SJSA1 (cell line): Measurements from ENCODE around the gene PLPP7. TPM values are rescaled to one million over a fixed set of nuclear protein-coding genes. Genes with fewer than 3 reads are reported as not detected.

ENCODE experiments used
- DNase-seq, 2 experiments: peaks; one replicate each; pipeline ENCODE4 v3.0.0-alpha.2; 2015 to 2020; ENCODE audit warnings: low spot score in 2 of 2, low read depth in 1 of 2
- H3K27ac ChIP-seq: fragments of 250-450 bp; sonication (Bioruptor Pico); 2 replicates; pipeline ENCODE4 v1.5.1; 2020; ENCODE audit warnings: mild to moderate bottlenecking, moderate library complexity
- H3K27me3 ChIP-seq: fragments of 250-450 bp; sonication (Bioruptor Pico); replicated peaks from 2 replicates; pipeline ENCODE4 v1.5.1; 2020; ENCODE audit warnings: mild to moderate bottlenecking, moderate library complexity
- H3K36me3 ChIP-seq: fragments of 250-450 bp; sonication (Bioruptor Pico); 2 replicates; pipeline ENCODE4 v1.5.1; 2020; ENCODE audit warnings: mild to moderate bottlenecking
- H3K4me1 ChIP-seq: fragments of 250-450 bp; sonication (Bioruptor Pico); replicated peaks from 2 replicates; pipeline ENCODE4 v1.6.1; 2021; ENCODE audit warnings: mild to moderate bottlenecking
- H3K4me3 ChIP-seq: fragments of 250-450 bp; sonication (Bioruptor Pico); 2 replicates; pipeline ENCODE4 v1.5.1; 2020; ENCODE audit warnings: mild to moderate bottlenecking
- H3K9me3 ChIP-seq: fragments of 250-450 bp; sonication (Bioruptor Pico); replicated peaks from 2 replicates; pipeline ENCODE4 v1.5.1; 2020; ENCODE audit warnings: mild to moderate bottlenecking
- total RNA-seq: library from RNA; depleted of rRNA; stranded (reverse); fragments of >200 nt; shearing (Covaris generic); gene quantifications from 2 replicates; pipeline ENCODE4 v1.2.3, GENCODE V29; 2014

Gene PLPP7
- total RNA-seq, 1 experiment from 2014 or later: 0.08 TPM

DNA sequence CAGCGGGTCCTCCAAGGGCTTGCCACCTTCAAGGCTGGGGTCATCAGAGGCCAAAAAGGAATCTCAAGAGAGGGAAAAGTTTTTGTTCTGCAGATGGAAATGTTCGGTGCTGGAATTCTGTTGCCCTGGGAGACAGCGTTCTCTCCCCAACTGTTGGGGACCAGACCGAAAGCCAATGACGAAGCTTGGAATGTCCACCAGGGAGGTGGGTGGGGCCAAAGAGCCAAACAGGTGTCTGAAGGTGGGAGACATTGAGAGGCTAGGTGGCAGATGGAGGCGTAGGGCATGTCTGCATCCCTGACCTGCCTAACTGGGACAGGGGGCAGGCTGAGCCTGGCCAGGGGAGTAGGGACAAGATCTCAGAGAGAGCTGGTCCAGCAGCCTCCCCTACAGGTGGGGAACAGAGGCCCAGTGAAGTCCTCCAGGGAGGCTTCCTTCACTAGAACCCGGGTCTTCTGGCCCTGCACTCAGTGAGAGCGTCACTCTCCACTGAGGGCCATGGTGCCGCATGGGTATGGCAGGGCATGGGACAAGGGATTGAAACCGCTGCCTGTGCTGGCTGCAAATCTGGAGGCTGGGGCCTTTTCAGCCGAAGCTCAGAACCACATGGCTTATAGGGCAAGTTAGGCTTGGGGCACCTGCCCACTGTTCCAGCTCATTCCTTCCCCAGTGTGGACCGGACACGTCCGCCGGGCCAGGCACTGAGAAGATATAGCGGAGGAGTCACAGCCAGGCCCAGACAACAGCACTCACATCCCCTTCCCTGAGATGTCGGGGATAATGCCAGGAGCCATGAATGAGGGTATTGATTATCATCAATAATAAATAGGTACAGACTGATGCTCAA, 8.2 kb upstream of the PLPP7 start:
- no peak overlapping the region for H3K4me3 ChIP-seq
- no peak for DNase-seq
- peaks cover 11% of the 10 kb centered on the region for H3K4me1 ChIP-seq
- no peaks in the 10 kb centered on the region for H3K36me3 ChIP-seq
- H3K27ac ChIP-seq: no peak overlapping the region
- H3K9me3 ChIP-seq: no peaks in the 10 kb centered on the region
- peaks cover 49% of the 10 kb centered on the region for H3K27me3 ChIP-seq

DNA sequence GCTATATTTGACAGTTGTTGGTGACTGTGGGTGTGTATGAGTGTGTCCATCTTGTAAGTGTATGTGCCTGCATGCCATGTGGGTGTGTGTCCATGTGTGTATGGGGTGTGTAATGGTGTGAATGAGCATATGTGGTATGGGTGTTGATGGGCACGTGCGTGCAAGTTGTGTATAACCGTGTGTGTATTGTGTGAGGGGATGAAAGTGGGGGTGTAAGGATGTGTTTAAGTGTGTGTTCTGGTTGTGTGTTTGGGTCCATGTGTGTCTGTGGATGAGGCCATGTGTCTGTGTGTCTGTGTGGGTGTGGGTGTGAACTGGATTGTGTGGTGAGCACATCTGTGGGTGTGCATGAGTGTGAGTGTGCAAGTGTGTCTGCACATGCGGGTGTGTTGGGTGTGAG, 7.3 kb upstream of the PLPP7 start:
- no peak for DNase-seq
- peaks cover 42% of the 10 kb centered on the region for H3K27me3 ChIP-seq

GRCh38 chr9:131282688-131283422, 6.7 kb upstream of the PLPP7 start:
- no peak for DNase-seq
- H3K27me3 ChIP-seq: peaks cover 38% of the 10 kb centered on the region
- no peak overlapping the region for H3K4me3 ChIP-seq

More for the DNA sequence above, 7.3 kb upstream of the PLPP7 start:
- no peak overlapping the region for H3K27ac ChIP-seq
- no peak overlapping the region for H3K4me3 ChIP-seq
- no peaks in the 10 kb centered on the region for H3K9me3 ChIP-seq
- H3K4me1 ChIP-seq: peaks cover 3% of the 10 kb centered on the region
- no peaks in the 10 kb centered on the region for H3K36me3 ChIP-seq

DNA sequence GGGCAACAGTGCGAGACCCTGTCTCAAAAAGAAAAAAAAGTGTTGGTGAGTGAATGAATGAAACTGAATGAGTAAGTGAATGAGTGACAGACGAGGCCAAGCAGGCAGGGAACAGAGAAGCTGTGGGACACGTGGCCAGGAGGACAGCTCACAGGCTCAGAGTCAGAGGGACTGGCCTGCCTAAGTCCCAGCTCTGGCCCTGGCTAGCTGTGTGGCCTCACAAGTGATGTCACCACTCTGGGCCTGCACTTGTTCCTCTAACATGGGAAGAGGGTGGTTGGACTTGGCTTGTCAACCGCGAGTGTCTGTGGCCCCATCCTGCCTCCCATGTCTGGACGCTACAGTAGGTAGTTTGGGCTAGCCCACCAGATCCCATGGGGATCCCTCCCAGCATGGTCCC, 4.7 kb upstream of the PLPP7 start:
- no peak overlapping the region for H3K4me3 ChIP-seq
- H3K36me3 ChIP-seq: no peaks in the 10 kb centered on the region
- peaks cover 29% of the 10 kb centered on the region for H3K27me3 ChIP-seq

More at GRCh38 chr9:131282688-131283422, 6.7 kb upstream of the PLPP7 start:
- Histone ChIP-seq H3K27ac (no peak overlapping the region), H3K36me3 (no peaks in the 10 kb centered on the region), H3K4me1 (no peaks in the 10 kb centered on the region), H3K9me3 (no peaks in the 10 kb centered on the region)

DNA sequence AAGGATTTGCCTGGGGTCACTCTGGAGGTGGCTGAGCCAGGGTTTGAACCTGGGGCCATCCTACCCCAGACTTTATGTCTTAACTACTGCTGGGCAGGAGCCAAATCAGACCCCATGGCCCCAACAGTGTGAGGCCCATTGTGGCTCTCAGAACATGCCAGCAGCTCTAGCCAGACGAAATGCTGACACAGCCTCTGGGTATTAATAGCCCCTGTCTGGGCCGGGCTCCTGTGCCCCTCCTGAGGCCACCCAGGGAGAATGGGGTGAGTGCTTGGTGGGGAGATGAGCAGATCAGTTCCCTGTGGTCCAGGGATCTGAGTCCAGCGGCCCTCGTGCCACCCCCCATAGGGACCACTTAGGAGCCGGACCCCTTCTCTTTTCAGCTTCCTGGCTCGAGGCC, 2.2 kb upstream of the PLPP7 start:
- Histone ChIP-seq H3K4me1 (no peaks in the 10 kb centered on the region), H3K9me3 (no peaks in the 10 kb centered on the region), H3K4me3 (no peak overlapping the region), H3K36me3 (no peaks in the 10 kb centered on the region), H3K27ac (no peak overlapping the region), H3K27me3 (peaks cover 10% of the 10 kb centered on the region)
- no peak for DNase-seq

More for the DNA sequence above, 4.7 kb upstream of the PLPP7 start:
- no peak overlapping the region for H3K27ac ChIP-seq
- no peaks in the 10 kb centered on the region for H3K9me3 ChIP-seq
- DNase-seq: no peak
- H3K4me1 ChIP-seq: no peaks in the 10 kb centered on the region

DNA sequence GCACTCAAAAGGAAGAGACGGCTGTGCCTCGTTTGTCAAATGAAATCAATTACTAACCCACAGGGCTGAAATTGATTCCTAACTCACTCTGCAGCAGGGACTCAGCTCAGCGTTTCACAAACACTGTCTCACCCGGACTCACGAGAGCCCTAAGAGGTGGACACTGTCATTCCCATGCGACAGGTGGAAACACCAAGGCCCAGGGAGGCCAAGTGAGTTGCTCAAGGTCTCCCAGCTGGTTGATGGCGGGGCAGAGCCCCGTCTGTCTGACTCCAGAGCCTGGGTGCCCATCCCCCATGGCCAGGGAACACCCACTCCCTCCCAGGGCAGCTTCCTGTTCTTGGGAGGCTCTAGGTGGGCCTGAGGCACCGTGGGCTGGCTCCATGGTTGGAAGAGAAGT, 1.3 kb upstream of the PLPP7 start:
- H3K27me3 ChIP-seq: peaks cover 1% of the 10 kb centered on the region; the same call in 1 of the 2 replicates
- no peak for DNase-seq
- H3K4me3 ChIP-seq: no peak overlapping the region
- no peaks in the 10 kb centered on the region for H3K4me1 ChIP-seq
- H3K27ac ChIP-seq: no peak overlapping the region
- no peaks in the 10 kb centered on the region for H3K36me3 ChIP-seq
- no peaks in the 10 kb centered on the region for H3K9me3 ChIP-seq

DNA sequence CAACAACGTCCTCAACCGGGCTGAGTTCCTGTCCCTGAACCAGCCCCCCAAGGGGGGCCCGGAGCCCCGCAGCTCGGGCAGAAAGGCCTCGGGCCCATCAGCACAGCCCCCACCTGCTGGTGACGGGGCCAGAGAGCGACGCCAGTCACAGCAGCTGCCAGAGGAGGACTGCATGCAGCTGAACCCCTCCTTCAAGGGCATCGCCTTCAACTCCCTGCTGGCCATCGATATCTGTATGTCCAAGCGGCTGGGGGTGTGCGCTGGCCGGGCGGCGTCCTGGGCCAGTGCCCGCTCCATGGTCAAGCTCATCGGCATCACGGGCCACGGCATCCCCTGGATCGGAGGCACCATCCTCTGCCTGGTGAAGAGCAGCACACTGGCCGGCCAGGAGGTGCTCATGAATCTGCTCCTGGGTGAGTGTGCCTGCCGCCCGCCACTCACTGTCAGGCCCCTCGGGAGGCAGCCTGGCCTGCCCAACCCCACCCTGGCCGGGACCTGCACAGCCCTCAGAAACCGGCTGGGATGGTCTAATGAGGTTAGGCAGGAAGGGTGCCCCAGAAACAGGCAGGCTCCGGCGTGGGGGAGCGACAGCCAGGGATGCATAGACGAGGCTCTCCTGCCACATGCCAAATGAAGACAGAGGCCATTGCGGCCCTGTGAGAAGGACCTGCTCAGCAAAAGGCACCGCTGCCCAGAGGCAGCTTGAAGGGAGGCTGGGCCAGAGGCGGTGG, 678 bp downstream of the PLPP7 start:
- Histone ChIP-seq H3K4me3 (no peak overlapping the region), H3K9me3 (no peaks in the 10 kb centered on the region), H3K27me3 (no peaks in the 10 kb centered on the region), H3K27ac (no peak overlapping the region), H3K36me3 (no peaks in the 10 kb centered on the region), H3K4me1 (no peaks in the 10 kb centered on the region)
- DNase-seq: no peak

DNA sequence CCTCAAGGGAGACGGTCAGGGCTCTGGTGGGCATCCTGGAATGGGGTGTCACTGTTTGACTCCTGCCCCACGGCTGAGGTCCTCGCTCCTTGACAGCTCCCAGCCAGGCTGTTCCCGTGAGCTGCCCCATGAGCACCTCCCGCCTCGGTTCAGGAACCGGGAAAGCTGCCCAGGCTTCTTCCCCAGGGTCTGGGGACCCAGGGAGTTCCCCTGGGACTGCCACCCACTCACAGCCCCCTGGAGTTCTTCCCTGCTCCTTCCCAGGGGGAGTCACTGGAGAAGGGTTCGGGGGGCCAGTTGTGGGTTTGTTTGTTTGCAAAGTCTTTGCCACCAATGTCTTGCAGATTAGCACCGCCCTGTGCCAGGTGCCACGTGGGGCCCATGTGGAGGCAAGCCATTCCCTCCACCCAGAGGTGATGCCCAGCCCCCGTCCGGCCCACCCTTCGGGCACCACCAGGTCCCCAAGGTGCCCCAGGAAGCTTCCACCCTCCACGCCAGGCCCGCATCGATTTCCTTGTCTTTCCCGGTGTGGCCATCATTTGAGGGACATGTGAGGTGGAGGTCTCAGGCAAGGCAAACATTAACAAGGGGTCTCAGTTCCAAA, 1.3 kb downstream of the PLPP7 start:
- no peak overlapping the region for H3K4me3 ChIP-seq
- no peaks in the 10 kb centered on the region for H3K27me3 ChIP-seq
- no peak for DNase-seq
- no peaks in the 10 kb centered on the region for H3K4me1 ChIP-seq
- no peaks in the 10 kb centered on the region for H3K36me3 ChIP-seq
- H3K27ac ChIP-seq: no peak overlapping the region
- no peaks in the 10 kb centered on the region for H3K9me3 ChIP-seq

DNA sequence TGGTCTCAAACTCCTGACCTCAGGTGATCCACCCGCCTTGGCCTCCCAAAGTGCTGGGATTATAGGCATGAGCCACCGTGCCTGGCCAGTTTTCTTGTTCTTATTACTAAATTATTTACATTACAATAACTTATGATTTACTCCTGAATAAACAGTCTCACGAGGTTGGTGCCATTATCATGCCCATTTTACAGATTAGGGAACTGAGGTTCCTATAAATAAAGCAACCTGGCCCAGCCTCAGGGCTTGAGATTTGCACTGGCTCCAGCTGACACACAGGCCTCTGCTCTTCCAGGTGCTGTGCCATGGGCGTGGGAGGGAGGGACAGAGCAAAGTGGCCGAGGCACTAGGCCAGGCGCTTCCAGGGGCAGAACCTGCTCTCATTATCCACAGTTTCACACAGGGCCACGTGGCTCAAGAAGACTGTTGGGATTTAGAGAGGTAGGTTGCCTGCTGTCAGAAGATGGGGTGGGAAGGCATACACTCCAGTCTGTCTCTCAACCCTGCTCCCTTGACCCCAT, 2.3 kb downstream of the PLPP7 start:
- Histone ChIP-seq H3K27me3 (no peaks in the 10 kb centered on the region), H3K27ac (no peak overlapping the region), H3K9me3 (no peaks in the 10 kb centered on the region), H3K4me1 (no peaks in the 10 kb centered on the region), H3K36me3 (no peaks in the 10 kb centered on the region), H3K4me3 (no peak overlapping the region)
- DNase-seq: no peak

DNA sequence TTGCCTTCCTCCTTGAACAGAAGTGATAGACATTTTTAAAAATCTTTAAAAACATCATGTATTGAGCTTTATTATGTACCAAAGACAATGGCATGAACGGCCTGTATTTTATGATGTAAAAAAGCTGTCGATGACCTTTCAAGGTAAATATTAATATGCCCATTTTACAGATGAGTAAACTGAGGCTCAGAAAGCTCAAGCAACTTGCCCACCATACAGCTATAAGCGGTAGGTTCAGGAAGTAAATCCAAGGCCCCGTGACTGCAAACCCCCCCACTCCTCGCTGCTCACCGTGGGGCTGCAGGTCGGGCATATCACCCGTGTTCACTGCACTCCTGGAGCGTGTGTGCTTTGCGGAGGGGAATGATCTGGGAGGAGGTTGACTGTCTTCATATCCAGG, 3.4 kb downstream of the PLPP7 start:
- Histone ChIP-seq H3K9me3 (no peaks in the 10 kb centered on the region), H3K4me1 (no peaks in the 10 kb centered on the region), H3K27me3 (no peaks in the 10 kb centered on the region), H3K4me3 (no peak overlapping the region), H3K36me3 (no peaks in the 10 kb centered on the region), H3K27ac (no peak overlapping the region)
- DNase-seq: no peak

DNA sequence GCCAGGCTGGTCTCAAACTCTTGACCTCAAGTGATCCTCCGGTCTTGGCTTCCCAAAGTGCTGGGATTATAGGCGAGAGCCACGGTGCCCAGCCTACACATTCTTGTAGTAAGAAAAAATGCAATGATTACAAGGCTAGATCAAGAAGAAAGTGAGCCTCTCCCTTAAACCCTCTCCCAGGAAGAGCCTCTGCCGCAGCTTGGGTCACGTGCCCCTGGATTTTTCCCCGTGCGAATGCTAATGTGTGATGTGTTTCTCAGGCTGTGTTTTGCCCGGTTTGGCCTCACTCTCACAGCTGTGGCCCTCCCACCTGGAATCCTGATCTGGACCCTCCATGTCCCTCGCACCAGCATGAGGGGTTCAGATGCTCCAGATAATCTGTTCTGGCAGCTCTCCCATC, 6.9 kb downstream of the PLPP7 start:
- H3K36me3 ChIP-seq: no peaks in the 10 kb centered on the region
- H3K27me3 ChIP-seq: no peaks in the 10 kb centered on the region
- no peak overlapping the region for H3K4me3 ChIP-seq
- H3K9me3 ChIP-seq: no peaks in the 10 kb centered on the region
- H3K27ac ChIP-seq: no peak overlapping the region
- DNase-seq: no peak
- H3K4me1 ChIP-seq: no peaks in the 10 kb centered on the region

GRCh38 chr9:131296906-131297500, 7.5 kb downstream of the PLPP7 start:
- Histone ChIP-seq H3K27me3 (no peaks in the 10 kb centered on the region), H3K36me3 (no peaks in the 10 kb centered on the region), H3K27ac (no peak overlapping the region), H3K4me1 (no peaks in the 10 kb centered on the region), H3K9me3 (no peaks in the 10 kb centered on the region), H3K4me3 (no peak overlapping the region)
- no peak for DNase-seq

- H3K9me3 ChIP-seq: no peaks in the 10 kb centered on the region
- H3K4me1 ChIP-seq: no peaks in the 10 kb centered on the region
- no peak overlapping the region for H3K27ac ChIP-seq
- H3K36me3 ChIP-seq: no peaks in the 10 kb centered on the region
- DNase-seq: no peak
- H3K4me3 ChIP-seq: no peak overlapping the region
- no peaks in the 10 kb centered on the region for H3K27me3 ChIP-seq
Measured at GRCh38 chr9:131297903-131298302, 8.4 kb downstream of the PLPP7 start.
